Loucy (cell line): ENCODE measurements around the gene SERPINF2.

Experiments
- EZH2phosphoT487 ChIP-seq: fragments of 200-600 bp; IDR thresholded peaks from 2 replicates; pipeline ENCODE4 v1.6.1; 2018; ENCODE audit warnings: antibody characterized with exemption, mild to moderate bottlenecking, moderate library complexity, borderline replicate concordance
- TF ChIP-seq, protein P1 (sequence below): fragments of 200-600 bp; sonication (generic); conservative IDR thresholded peaks from 2 replicates; pipeline ENCODE4 v1.5.1; 2014; ENCODE audit warnings: mild to moderate bottlenecking, antibody characterized with exemption, low read length

DNA sequence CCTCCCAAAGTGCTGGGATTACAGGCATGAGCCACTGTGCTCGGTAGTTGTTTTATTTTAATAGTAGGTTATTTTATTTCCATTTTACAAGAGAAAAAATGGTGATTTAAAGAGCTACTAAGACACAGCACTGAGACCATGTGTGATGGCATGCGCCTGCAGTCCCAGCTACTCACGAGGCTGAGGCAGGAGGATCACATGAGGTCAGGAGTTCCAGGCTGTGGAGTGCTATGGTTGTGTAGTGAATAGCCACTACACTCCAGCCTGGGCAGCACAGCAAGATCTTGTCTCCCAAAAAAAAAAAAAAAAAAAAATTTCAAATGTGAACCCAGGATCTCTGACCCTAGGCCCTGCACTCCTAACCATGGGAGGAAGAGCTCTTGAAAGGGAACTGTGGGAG lies 22.9 kb downstream of the SERPINF2 start:
- TF ChIP-seq, protein P1, sequence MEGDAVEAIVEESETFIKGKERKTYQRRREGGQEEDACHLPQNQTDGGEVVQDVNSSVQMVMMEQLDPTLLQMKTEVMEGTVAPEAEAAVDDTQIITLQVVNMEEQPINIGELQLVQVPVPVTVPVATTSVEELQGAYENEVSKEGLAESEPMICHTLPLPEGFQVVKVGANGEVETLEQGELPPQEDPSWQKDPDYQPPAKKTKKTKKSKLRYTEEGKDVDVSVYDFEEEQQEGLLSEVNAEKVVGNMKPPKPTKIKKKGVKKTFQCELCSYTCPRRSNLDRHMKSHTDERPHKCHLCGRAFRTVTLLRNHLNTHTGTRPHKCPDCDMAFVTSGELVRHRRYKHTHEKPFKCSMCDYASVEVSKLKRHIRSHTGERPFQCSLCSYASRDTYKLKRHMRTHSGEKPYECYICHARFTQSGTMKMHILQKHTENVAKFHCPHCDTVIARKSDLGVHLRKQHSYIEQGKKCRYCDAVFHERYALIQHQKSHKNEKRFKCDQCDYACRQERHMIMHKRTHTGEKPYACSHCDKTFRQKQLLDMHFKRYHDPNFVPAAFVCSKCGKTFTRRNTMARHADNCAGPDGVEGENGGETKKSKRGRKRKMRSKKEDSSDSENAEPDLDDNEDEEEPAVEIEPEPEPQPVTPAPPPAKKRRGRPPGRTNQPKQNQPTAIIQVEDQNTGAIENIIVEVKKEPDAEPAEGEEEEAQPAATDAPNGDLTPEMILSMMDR: no peak
- no peak for TF ChIP-seq EZH2phosphoT487
